Ecto neural progenitor cell (in vitro differentiated cells): Measurements from ENCODE around the gene MAP3K20.
"Not testable (repeated sequence)": the region's sequence is repeated elsewhere in the genome, so short reads cannot be mapped to it uniquely, and the experiment has no call there.

Experiments used
- DNase-seq: peaks from one replicate; pipeline ENCODE4 v3.0.0-alpha.2; 2018; ENCODE audit warnings: low spot score

MAP3K20 gene

DNA sequence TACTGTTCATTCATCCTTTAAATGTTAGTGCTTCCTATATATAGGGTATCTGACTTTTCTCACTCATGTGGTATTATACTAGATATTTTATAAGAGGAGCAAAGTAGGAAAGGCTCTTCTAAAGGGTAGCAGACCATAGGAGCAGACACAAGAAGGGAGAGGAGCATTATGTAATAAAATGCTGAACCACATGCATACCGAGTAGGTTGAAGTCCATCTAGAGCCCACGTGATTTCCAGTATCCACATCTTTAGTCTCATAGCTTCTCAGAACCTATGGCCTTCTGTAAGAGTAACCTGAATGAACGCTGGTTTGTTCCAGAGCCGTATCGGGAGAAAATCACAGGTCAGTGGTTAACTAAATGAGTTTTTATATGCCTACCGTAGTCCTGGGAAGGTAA lies 85.9 kb downstream of the MAP3K20 start:
- no peak for DNase-seq

DNA sequence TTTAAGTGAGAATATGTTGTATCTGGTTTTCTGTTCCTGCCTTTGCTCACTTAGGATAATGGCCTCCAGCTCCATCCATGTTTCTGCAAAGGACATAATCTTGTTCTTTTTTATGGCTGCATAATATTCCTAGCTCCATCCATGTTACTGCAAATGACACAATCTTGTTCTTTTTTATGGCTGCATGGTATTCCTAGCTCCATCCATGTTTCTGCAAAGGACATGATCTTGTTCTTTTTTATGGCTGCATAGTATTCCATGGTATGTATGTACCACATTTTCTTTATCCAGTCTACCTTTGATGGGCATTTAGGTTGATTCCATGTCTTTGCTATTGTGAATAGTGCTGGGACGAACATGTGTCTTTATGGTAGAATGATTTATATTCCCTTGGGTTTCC lies 87.7 kb downstream of the MAP3K20 start:
- DNase-seq = not testable (repeated sequence)

DNA sequence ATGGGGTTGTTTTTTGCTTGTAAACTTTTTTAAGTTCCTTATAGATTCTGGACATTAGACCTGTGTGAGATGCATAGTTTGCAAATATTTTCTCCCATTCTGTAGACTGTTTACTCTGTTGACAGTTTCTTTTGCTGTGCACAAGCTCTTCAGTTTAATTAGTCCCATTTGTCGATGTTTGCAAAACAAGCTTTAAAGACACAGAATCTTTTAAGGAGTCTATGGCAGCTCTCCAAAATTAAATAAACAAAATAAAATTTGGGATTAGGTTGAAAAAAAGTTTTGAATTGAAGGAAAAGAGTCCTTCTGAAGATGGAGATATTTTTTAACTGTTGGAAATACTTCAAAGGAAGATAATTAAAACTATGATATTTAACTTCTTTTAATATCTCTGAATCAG lies 88.8 kb downstream of the MAP3K20 start:
- no peak for DNase-seq

DNA sequence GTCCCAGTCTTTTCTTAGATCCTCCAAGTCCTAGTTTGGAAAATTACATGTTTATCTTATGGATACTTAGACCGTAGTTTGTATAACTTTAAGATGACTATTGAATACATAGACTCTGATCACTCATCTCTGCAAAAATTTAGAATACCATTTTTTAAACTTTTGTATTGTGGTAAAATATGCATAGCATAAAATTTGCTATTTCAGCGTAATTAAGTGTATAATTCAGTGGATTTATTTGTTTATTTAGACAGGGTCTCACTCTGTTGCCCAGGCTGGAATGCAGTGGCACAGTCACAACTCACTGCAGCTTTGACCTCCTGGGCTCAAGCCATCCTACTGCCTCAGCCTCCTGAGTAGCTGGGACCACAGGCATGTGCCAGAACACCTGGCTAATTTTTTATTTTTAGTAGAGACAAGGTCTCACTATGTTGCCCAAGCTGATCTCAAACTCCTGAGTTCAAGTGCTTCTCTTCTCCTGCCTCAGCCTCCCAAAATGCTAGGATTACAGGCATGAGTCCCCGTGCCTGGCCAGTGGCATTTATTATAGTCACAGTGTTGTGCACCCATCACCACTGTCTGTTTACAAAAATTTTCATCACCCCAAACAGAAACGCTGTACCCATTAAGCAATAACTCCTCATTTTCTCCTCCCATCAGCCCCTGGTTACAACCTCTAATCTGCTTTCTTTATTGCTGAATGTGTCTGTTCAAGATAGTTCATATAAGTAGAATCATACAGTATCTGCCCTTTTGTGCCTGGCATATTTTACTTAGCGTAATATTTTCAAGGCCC lies 90.0 kb downstream of the MAP3K20 start:
- no peak for DNase-seq

DNA sequence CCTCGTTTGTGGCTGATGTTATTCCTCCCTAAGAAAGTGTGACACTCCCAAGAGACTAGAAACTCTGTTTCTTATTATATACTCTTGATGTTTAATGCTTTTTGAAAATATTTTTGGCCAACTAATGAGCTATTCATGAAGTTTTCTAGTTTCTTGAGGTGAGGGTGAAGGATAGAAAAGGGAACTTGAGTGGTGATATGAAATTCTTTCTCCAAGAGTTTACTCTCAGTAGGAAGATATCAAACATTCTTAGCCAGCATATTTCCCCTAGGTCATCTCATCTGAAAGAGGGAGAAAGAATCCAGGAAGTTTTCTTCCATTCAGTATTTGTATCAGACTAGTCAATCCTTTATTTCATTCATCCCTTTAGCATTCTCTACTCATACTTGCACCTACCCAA lies 95.7 kb downstream of the MAP3K20 start:
- no peak for DNase-seq

DNA sequence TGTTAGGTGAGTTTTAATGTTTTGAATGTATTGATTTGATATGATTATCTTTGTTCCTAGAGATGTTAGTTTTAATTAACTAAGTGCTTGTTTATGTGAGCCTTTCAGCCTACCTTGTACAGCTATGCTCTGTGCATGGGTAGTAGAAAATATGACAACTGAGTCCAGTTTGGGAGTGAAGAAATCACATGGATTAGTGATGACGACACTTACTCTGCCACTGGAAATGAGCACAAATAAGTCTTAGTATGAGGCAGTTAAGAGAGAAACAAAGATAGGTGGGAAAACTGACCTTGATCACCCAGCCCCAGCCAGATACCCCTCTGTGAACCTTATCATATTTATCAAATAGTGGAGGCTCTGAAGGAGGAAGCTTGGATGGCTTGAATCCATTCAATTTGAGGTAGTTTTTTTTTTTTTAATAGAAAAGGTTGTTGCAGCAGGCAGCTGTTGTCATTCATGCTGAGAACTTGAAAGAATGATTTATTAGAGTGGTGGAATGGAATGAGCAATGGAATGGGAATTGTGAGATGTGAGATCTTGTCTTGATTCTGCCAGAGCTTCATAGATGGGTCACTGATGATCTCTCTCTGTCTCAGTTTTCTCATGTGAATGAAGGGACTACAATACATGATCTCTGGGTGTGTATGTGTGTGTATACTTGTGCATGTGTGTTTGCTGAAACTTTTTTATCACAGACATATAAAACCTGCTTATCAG lies 96.4 kb downstream of the MAP3K20 start:
- no peak for DNase-seq

DNA sequence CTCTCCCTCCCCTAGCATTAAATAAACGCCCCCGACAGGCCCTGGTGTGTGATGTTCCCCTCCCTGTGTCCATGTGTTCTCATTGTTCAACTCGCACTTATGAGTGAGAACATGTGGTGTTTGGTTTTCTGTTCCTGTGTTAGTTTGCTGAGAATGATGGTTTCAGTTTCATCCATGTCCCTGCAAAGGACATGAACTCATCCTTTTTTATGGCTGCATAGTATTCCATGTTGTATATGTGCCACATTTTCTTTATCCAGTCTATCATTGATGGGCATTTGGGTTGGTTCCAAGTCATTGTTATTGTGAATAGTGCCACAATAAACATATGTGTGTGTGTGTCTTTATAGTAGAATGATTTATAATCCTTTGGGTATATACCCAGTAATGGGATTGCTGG lies 98.7 kb downstream of the MAP3K20 start:
- DNase-seq = not testable (repeated sequence)

DNA sequence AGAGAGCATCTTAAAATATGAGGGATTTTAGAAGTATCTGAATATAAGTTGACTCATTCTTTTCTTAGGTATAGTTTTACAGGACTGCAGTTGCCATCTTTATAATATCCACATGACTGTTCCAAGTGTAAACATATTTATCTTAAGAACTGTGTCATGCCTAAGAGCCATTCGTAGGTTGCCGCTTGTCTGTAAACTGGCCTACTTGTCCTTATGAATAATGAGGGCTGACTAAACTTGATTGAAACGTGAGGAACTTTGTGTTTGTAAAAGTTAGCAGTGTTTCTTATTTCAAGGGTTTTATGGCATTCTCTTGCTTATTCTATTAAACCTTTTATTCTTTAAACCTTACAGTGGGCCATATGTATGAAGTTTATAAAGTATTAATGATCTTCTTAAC lies 99.6 kb downstream of the MAP3K20 start:
- DNase-seq = no peak

DNA sequence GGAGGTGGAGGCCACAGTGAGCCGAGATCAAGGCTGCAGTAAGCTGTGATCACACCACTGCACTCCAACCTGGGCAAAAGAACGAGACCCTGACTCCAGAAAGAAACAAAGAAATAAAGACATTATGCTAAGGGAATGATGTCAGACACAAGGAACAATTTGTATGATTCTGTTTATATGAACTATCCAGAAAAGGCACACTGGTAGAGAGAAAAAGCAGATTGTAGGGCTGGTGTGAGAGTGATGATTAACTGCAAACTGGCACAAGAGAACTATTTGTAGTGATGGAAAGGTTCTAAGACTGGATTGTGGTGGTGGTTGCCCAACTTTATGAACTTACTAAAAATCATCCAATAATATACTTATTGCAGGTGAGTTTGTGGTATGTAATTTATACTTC lies 106.3 kb downstream of the MAP3K20 start:
- no peak for DNase-seq

DNA sequence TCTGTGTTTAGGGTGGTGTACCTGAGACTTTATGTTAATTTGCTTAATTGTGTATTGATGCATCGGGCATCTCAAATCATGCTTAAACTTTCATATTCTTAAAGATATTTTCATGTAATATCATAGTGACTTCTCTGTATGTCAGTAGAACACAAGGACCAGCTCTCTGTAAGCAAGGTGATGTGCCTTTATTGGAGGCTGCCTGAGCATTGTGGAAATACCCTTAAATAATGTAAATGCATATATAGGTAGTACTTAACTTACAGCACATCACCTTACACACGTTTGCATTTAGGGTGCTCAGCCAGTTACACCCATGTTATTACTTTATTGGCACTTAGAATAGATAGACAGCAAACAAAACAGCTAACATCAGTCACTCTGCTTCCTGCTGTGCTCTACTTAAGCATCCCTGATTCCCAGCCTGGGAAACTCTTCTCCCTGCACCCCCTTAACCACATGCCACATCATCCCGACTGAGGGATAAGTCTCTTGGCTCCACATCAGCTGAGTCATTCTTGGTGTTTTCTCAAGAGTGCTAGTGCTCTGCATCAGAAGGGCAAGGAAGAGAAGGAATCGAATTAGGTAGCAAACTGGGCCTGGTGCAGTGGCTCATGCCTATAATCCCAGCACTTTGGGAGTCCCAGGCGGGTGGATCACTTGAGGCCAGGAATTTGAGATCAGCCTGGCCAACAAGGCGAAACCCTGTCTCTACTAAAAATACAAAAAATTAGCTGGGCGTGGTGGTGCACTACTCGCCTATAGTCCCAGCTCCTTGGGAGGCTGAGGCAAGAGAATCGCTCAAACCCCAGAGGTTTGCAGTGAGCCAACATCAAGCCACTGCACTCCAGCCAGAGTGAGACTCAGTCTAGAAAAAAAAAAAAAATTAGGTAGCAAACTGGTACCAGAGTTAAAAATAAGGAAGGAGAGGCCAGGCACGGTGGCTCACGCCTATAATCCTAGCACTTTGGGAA lies 108.7 kb downstream of the MAP3K20 start:
- no peak for DNase-seq

DNA sequence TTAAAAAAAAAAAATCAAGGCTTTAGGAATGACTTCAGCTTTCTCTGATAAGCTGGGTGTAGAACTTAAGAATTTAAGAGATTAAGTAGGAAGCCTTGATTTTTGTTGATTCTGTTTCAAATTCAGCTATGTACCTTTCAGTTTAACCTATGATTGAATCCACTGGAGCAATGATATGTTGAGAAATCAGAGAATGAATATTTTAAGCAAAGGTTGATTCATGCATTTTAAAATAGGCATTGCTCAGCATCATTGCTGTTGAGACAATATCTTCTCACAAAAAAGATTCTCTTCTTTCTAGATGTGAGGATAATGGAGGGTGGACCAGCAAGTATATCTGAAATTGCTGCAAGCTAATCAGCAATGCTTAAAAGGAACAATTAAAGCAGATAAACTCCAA lies 109.8 kb downstream of the MAP3K20 start:
- DNase-seq = no peak

DNA sequence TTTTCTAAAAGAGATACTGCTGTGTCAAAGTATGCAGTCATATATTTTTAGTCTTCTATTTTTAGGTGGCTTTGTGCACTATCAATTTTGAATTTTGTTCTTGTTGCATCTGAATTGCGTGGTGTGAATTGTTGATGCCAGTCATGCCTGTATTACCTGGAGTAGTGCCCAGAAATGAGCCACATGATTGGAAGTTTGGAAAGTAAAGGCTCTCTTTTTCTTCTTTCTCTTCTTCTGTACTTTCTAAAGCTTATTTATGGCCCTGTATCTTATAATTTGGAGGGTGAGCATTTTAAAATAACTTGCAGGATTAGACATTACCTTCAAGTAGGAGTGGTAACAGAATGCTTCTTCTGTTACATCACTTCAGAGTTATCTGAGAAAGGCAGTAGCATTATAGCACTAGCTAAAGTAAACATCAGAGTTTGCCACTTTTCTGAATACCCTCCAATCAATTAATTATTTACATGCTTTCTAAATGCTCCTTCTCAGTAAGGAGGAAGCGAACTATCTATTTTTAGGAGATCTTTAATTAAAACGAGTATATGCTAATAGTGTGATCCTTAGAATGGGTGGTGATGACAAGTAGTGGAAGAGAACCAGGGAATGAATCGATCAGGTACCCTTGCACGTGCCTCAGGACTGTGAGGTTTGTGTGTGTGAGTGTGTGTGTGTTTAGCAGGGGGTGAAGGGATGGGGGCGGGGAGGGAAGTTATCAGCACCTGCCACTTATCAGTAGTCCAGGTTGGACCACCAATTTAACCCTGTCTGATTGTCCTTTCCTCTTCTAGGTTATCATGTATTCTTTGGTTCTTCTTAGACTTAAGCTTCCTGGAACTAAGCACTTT lies 112.5 kb downstream of the MAP3K20 start:
- no peak for DNase-seq

DNA sequence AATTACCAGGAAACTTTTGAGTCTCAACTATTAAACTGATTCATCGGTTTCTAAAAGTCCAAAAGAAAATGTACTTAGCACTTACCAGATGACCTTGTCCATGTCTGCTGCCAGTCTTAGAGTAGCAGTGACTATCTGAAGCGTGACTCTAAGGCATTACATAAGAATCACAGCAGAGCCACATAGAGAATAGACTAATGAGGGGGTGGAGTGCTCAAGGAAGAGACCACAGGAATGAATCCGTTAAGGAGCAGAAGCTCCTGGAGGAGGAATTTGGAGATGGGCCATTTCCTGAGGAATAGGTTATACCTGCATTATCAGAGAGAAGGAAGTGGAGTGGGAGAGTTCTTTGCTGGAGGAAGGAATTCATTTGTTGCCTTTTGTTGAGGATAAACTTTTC lies 116.0 kb downstream of the MAP3K20 start:
- no peak for DNase-seq

DNA sequence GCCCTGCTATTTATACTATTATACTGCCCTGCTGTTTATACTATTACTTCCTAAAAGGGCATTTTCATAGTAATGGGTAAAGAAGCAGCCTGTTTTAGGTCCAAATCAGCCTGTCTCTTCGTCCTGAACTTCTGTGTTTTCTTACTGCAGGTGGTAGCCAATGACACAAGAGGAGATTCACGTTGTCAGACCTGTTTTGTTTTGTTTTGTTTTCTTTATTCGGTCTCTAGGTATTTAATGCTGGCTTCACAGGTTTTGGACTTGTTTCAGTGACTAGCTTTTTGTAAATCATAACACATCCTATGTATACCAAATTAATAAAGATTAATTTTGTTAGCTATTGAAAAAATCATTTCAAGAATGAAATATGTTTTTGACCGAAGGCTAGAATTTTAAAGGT lies 116.4 kb downstream of the MAP3K20 start:
- no peak for DNase-seq

DNA sequence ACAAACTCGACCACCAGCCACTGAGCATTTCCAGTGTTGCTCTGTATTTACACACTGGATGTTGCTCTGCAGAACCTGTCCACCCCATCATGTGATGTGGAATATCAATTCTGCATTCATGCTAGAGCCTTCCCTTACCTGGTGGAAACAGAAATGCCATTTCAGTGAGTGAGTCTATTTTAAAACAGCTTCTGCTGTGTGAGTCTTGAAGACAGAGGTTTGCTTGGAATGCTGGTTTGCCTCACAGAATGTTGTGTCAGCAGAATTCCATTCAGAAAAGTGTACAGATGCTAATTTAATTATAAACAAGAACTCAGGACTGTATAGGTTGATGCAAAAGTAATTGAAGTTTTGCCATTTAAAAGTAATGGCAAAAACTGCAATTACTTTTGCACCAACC lies 118.3 kb downstream of the MAP3K20 start:
- DNase-seq = no peak

DNA sequence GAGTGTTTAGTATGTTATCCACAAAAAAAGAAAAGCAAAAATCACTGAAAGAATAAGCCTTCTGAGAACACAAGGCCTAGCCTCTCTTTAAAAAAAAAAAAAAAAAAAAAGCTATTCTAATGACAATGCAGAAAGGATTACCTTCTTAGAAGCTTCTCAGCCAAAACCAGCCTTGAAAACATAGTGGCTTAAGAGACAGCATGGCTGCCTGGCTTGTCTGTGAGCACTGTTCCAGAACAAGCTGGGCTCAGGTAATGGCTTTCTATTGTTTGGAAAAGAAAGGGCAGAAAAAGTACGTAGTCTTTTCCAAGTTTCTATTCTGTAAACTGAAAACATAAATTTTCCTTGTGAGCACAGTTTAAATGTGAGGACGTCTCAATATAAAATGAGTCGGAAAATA lies 119.5 kb downstream of the MAP3K20 start:
- no peak for DNase-seq

DNA sequence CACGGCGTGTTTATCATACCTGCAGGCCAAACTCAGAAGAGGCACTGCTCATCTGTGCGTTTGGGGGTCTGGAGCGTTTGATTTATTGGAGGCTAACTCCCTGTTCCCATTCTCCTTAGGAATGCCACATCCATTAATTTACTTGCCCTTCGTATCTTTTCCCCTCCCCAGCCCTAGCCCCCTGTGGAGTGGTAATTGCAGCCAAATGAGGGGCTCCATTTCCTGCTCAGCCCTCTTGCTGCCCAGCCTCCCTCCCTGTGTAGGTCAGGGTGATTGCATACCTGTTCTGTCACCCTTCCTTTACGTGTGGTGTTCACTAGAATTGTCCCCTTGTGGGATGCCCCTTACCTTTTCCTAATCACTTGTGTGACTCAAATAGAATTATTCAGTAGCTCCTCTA lies 120.4 kb downstream of the MAP3K20 start:
- no peak for DNase-seq

DNA sequence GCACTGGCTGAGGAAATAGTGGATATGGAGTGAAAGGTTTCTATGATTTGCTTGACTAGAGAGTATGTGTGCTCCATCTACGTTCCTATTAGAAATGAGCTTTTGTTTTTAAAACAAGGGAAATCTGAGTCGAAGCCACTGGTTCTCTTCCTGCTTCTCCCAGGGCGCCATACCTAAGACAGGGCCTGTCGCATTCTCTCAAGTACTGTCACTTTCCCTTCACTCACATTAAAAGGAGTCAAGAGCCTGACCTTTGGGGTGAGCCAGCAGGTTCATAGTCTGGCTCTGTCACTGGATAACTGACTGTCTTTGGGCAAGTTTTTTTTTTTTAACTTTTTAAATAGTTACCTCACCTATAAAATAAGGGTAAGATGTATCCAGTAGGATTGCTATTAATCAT lies 121.0 kb downstream of the MAP3K20 start:
- DNase-seq = no peak

DNA sequence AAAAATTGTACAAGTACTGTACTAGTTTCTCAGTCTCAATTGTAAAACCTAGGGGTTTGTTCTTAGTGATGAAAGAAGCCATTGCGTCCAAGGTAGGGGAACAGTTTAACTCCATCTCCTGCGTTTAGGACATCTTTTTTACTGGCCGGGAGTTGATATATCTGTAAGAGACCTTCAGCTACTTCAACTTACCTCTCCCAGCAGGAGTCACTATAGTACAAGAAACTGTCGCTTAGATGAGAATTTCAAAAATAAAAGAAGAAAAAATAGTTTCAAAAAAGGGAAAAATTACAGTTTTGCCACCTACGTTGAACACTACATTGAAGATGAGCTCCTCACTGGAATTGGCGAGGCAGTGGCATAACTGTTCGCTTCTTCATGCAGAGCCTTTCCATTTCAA lies 122.7 kb downstream of the MAP3K20 start:
- DNase-seq = no peak

DNA sequence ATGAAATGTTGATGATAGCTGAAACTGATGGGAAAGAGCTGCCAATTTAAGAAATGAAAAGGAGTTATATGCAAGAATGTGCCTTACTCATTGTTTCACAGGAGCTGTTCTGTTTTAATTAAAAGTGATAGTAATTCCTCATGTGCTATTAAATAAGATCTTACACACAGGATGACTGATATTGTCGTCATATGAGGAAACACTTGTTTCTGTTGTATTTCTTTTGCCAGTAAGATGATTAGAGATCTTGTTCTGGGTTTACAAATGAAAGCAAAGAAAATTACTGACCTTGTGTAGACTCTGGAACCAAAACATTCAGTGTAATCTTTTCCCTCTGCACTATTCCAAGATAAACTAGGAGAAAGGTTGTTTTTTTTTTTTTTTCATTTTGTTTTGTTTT lies 123.6 kb downstream of the MAP3K20 start:
- DNase-seq = no peak

DNA sequence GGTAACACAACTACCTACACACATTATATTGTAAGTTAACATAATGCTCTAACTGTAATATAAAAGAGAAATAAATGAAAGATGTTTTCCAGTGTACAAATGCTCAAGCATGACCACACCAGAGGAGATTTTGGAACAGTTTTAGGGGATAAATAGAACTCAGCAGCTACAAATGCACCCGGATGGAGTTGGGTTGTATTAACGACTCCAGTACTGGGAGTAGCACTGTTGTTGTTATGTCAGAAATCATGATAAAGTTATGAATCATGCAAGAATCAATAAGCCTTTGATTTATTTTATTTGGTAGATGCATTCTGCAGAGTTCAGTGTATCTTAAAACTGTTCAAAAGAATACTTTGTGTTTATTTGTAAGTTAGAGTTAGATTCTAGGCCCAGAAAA lies 126.9 kb downstream of the MAP3K20 start:
- no peak for DNase-seq

DNA sequence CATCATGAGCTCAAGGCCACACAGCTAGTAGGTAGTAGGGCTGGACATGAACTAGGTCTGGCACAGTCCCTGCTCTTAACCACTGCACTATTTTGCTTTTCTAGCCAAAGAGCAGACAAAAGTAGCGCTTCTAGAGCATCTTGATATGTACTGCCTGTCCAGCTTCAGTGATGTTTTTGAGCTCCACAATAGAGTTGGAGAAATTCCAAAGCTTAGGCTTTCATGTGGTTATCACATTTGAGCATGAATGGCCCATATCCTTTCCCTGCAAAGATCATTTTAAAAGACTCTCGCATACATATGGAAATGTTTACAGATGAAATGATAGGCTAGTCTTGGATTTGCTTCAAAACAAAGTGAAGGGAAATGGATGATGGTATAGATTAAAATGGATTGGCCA lies 128.7 kb downstream of the MAP3K20 start:
- no peak for DNase-seq
